GM19025 (cell line): ENCODE measurements around the gene XIST.
"Not testable (repeated sequence)": the region's sequence is repeated elsewhere in the genome, so short reads cannot be mapped to it uniquely, and the experiment has no call there.

Experiments
- ATAC-seq: cut with Tn5 transposase; IDR thresholded peaks from one replicate; pipeline ENCODE4 v1.9.1; 2021; ENCODE audit warnings: mild to moderate bottlenecking, low read depth, moderate library complexity; ENCODE audit not compliant: unreplicated experiment

Gene XIST

DNA sequence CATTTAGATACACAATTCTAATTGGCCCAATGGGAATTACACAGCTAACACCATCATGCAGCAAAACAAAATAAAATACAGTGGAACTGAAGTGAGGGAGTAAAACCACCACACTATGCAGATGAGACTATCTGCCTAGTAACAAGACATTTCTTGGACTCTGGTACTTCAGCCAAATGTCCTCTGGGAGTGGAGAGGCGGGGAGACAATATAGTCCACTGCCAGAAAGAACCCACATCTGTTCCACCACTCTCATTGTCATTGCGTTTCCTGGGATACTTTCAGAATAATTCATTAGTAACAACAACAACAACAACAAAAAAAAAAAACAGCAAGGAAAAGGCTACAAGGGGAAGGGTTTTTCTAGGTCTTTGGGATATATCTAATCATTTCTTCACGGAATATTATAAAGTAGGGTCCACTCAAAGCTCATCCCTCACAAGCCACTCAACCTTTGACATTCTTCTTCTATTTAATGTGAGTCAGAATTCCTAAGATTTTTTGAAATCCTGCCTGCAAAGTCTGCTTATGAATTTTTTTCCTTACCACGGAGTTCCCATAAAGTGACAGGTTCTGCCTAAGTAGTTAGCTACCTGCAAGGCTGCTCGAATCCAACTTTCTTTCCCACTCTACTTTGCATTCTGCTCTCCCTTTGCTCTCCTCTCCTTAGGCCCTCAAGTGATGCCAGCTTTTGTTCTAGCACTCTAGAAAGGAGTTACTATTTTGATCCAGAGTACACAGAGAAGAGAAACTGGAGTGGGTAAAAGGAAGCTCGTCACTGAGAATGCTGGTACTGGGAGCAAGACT is 34.9 kb downstream of the XIST start:
- no peak for ATAC-seq

DNA sequence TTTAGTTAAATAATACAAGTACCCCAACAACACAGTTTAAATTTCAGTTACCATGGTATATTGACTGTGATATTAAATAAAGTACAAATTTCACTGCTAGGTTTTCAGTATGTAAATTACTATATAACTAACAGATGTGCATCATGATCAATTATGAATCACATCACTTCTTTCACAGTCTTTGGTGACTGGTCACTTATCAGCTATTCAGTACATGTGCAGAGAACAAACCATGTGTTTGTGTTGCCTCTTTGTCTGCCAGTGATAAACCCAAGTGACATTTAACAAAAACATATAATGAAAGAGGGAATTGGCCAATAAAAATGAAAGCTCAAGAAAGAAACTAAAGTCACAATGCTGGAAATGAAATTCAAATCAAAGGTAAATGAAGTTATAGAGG is 40.3 kb downstream of the XIST start:
- ATAC-seq = no peak

DNA sequence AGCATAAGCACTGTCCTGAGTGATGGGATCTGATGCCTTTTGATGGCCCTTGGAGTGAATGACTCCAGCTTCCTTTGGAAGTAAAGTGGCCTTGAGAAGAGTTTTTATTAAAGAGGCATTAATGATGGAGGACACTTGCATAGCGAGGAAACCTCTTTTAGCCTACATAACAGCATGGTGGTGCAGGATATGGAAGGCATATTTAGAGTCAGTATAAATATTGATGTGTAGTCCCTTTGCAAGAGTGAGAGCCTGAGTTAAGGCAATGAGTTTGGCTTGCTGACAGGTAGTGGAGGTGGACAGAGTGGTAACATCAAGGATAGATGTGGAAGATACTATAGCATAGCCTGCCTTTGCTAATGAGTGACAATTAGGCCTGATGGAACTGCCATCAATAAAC is 48.4 kb downstream of the XIST start:
- ATAC-seq = not testable (repeated sequence)

DNA sequence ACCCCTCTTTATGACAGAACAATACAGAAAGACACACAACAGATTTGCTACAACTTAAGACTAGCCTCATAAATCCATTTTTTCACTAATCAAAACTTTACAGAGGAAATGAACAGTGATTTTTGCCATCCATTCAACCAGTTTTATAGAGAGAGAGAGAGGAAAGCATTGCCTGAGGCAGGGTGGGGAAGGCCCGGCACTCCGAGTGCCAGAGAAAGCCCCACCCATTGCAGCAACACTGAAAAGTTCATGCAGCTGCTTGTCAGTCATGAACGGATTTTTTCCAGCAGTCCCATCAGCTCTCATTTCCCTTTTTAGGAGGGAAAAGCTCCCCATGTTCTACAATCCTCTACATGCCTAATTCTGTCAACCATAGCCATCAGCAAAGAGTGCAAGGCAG is 52.6 kb downstream of the XIST start:
- ATAC-seq = no peak

DNA sequence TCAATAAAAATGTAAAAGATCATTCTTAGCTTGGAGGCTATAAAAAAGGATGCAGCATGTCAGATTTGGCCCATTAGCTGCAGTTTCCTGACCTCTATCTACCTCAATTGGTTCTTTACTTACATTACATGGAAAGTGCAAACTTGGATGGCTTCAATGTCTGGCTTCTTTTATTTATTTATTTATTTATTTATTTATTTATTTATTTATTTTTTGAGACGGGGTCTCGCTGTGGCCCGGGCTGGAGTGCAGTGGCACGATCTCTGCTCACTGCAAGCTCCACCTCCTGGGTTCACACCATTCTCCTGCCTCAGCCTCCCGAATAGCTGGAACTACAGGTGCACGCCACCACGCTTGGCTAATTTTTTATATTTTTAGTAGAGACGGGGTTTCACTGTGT is 60.0 kb downstream of the XIST start:
- ATAC-seq = not testable (repeated sequence)

DNA sequence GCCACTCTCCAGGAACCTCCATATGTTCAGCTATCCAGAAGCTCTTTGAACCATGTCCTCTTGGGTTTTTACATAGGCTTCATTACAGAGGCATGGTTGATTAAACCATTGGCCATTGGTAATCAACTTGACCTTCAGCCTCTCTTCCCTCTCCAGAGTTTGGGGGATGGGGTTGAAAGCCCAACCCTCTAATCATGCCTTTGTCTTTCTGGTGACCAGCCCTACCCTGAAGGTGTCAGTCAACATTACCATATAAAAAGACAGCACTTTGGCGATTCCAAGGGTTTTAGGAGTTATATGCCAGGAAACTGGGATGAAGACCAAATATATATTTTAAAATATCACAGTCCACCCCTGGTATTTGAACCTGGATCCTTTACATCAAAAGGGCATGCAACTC is 67.0 kb downstream of the XIST start:
- ATAC-seq = no peak
